Measurements from ENCODE around the gene GLIPR1L2.

GLIPR1L2 gene

DNA sequence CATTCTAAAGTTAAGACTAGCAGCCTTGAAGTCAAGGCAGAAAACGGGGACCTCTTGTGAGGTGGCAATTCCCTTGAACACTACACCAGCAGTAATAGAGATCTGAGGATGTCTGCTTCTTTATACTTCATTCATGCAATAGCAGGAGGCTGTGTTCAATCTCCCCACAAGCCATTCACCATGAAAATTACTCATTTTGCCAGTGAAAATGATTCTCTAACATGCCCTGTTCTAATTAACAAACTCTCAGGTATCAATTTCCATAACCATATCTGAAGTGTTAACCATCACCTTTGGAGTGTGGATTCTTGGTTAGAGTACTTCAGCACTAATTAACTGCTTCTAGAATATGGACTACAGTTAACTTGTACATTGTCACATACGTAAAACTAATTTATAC, 86.2 kb downstream of the GLIPR1L2 start:
- no peaks in the 10 kb centered on the region for H3K9me3 ChIP-seq (ENCODE audit: control insufficient read depth, insufficient read depth, low read length)
- no peaks in the 10 kb centered on the region for H3K27me3 ChIP-seq (ENCODE audit: control insufficient read depth, low read length)
- H3F3A ChIP-seq (ENCODE audit: control insufficient read depth, insufficient read depth): peaks cover 16% of the 10 kb centered on the region
- peaks cover 14% of the 10 kb centered on the region for H3K79me2 ChIP-seq (ENCODE audit: control insufficient read depth, low read length)
- H3K4me3 ChIP-seq (ENCODE audit: low read length): no peak overlapping the region
- no peak overlapping the region for H3K4me2 ChIP-seq (ENCODE audit: low read length)
- H3K4me1 ChIP-seq (ENCODE audit: control insufficient read depth, low read length): peaks cover 72% of the 10 kb centered on the region
- no peak overlapping the region for H3K27ac ChIP-seq (ENCODE audit: low read depth, low read length)
- peaks cover 8% of the 10 kb centered on the region for H3K36me3 ChIP-seq (ENCODE audit: control insufficient read depth, low read length)
- H3K9me2 ChIP-seq (replicated peaks; ENCODE audit: control insufficient read depth, low read length): no peaks in the 10 kb centered on the region
- H4K20me1 ChIP-seq (ENCODE audit: control insufficient read depth, insufficient read depth, low read depth, low read length): no peaks in the 10 kb centered on the region
- TF ChIP-seq, protein P1, sequence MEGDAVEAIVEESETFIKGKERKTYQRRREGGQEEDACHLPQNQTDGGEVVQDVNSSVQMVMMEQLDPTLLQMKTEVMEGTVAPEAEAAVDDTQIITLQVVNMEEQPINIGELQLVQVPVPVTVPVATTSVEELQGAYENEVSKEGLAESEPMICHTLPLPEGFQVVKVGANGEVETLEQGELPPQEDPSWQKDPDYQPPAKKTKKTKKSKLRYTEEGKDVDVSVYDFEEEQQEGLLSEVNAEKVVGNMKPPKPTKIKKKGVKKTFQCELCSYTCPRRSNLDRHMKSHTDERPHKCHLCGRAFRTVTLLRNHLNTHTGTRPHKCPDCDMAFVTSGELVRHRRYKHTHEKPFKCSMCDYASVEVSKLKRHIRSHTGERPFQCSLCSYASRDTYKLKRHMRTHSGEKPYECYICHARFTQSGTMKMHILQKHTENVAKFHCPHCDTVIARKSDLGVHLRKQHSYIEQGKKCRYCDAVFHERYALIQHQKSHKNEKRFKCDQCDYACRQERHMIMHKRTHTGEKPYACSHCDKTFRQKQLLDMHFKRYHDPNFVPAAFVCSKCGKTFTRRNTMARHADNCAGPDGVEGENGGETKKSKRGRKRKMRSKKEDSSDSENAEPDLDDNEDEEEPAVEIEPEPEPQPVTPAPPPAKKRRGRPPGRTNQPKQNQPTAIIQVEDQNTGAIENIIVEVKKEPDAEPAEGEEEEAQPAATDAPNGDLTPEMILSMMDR (IDR thresholded peaks at IDR 0.05; ENCODE audit: low read depth, low read length, poor library complexity, severe bottlenecking): no peak
- TF ChIP-seq EZH2phosphoT487 (IDR thresholded peaks at IDR 0.05; ENCODE audit: borderline replicate concordance, low read length): no peak

GRCh38 chr12:75478116-75478794, 87.4 kb downstream of the GLIPR1L2 start:
- H3K4me2 ChIP-seq (ENCODE audit: low read length): peak overlapping the region; percentile 73
- peak overlapping the region; percentile 29 for H3K4me3 ChIP-seq (ENCODE audit: low read length)

DNA sequence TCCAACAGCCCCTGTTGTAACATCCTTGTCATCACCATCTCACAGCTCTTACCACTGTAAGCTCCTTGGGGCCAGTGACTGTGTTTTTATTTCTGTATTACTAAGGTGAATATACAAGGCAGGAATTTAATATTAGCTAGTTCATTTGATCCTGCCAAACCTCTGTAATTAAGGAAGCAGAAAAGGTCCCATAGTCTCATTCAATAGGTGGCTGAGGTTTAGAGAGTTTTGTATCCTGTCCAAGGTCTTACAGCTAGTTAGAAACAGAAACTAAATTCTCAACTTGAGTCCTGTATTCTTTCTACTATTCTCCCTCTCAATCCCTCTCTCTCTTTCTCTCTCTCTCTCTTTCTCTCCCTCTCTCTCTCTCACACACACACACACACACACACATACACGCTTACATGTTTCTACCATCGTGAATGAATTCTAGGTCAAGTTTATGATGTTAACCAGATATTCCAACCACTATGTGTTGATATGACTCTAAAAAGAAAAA, 89.1 kb downstream of the GLIPR1L2 start:
- Histone ChIP-seq H3K27ac (ENCODE audit: low read depth, low read length) (peak overlapping the region; percentile 87), H3K4me1 (ENCODE audit: control insufficient read depth, low read length) (peaks cover 75% of the 10 kb centered on the region), H3F3A (ENCODE audit: control insufficient read depth, insufficient read depth) (peaks cover 23% of the 10 kb centered on the region), H3K36me3 (ENCODE audit: control insufficient read depth, low read length) (peaks cover 33% of the 10 kb centered on the region), H3K4me3 (ENCODE audit: low read length) (peak overlapping the region; percentile 76), H3K9me3 (ENCODE audit: control insufficient read depth, insufficient read depth, low read length) (no peaks in the 10 kb centered on the region), H3K9me2 (replicated peaks; ENCODE audit: control insufficient read depth, low read length) (no peaks in the 10 kb centered on the region), H3K4me2 (ENCODE audit: low read length) (peak overlapping the region; percentile 73), H3K79me2 (ENCODE audit: control insufficient read depth, low read length) (peaks cover 39% of the 10 kb centered on the region), H3K27me3 (ENCODE audit: control insufficient read depth, low read length) (no peaks in the 10 kb centered on the region), H4K20me1 (ENCODE audit: control insufficient read depth, insufficient read depth, low read depth, low read length) (no peaks in the 10 kb centered on the region)
- TF ChIP-seq, protein P1 (IDR thresholded peaks at IDR 0.05; ENCODE audit: low read depth, low read length, poor library complexity, severe bottlenecking): no peak
- no peak for TF ChIP-seq EZH2phosphoT487 (IDR thresholded peaks at IDR 0.05; ENCODE audit: borderline replicate concordance, low read length)

More at GRCh38 chr12:75478116-75478794, 87.4 kb downstream of the GLIPR1L2 start:
- TF ChIP-seq, protein P1 (IDR thresholded peaks at IDR 0.05; ENCODE audit: low read depth, low read length, poor library complexity, severe bottlenecking): no peak
- no peak for TF ChIP-seq EZH2phosphoT487 (IDR thresholded peaks at IDR 0.05; ENCODE audit: borderline replicate concordance, low read length)
- Histone ChIP-seq H3K4me1 (ENCODE audit: control insufficient read depth, low read length) (peaks cover 73% of the 10 kb centered on the region), H3K79me2 (ENCODE audit: control insufficient read depth, low read length) (peaks cover 25% of the 10 kb centered on the region), H4K20me1 (ENCODE audit: control insufficient read depth, insufficient read depth, low read depth, low read length) (no peaks in the 10 kb centered on the region), H3F3A (ENCODE audit: control insufficient read depth, insufficient read depth) (peaks cover 15% of the 10 kb centered on the region), H3K9me3 (ENCODE audit: control insufficient read depth, insufficient read depth, low read length) (no peaks in the 10 kb centered on the region), H3K9me2 (replicated peaks; ENCODE audit: control insufficient read depth, low read length) (no peaks in the 10 kb centered on the region), H3K36me3 (ENCODE audit: control insufficient read depth, low read length) (peaks cover 19% of the 10 kb centered on the region), H3K27ac (ENCODE audit: low read depth, low read length) (peak overlapping the region; percentile 46), H3K27me3 (ENCODE audit: control insufficient read depth, low read length) (no peaks in the 10 kb centered on the region)

All from DOHH2 (cell line).